Erythroblast (primary cell): ENCODE measurements around the gene ZCCHC9.

Source experiments
- GATA1 ChIP-seq: IDR thresholded peaks from 2 replicates; pipeline ENCODE4 v1.6.1; 2011; ENCODE audit warnings: low read depth, mild to moderate bottlenecking, control low read depth, low read length, moderate library complexity
- POLR2A ChIP-seq: IDR thresholded peaks from 2 replicates; pipeline ENCODE4 v1.6.1; 2011; ENCODE audit warnings: mild to moderate bottlenecking, low read length

- TF ChIP-seq POLR2A (no peak), GATA1 (no peak)
Measured at GRCh38 chr5:81283976-81284375, 17.4 kb upstream of the ZCCHC9 start.
